Dermis blood vessel endothelial cell (primary cell): ENCODE data around the gene CST9L. TPM values are rescaled to one million over a fixed set of nuclear protein-coding genes. Genes with fewer than 3 reads are reported as not detected.
"Not testable (repeated sequence)": the region's sequence is repeated elsewhere in the genome, so short reads cannot be mapped to it uniquely, and the experiment has no call there.

Experiments used
- DNase-seq: peaks from one replicate; pipeline ENCODE4 v3.0.0; 2010
- total RNA-seq: library from RNA; depleted of rRNA; stranded (reverse); fragments of >200 nt; gene quantifications from 2 replicates; pipeline ENCODE4 v1.2.3, GENCODE V29; 2014

Gene CST9L
- total RNA-seq, 1 donor from 2014 or later = not detected

GRCh38 chr20:23585808-23586734 lies 17.8 kb upstream of the CST9L start:
- no peak for DNase-seq

- no peak for DNase-seq
These were observed 17.1 kb upstream of the CST9L start for GRCh38 chr20:23585449-23585807.

- no peak for DNase-seq
These were observed 16.3 kb upstream of the CST9L start for GRCh38 chr20:23584434-23585199.

- DNase-seq = no peak
These were observed 15.2 kb upstream of the CST9L start for GRCh38 chr20:23583526-23583925.

- DNase-seq = no peak
These were observed 14.0 kb upstream of the CST9L start for GRCh38 chr20:23582293-23582692.

GRCh38 chr20:23581833-23582232 lies 13.5 kb upstream of the CST9L start:
- not testable (repeated sequence) for DNase-seq

GRCh38 chr20:23574977-23575376 lies 6.7 kb upstream of the CST9L start:
- no peak for DNase-seq

- no peak for DNase-seq
These were observed 2.0 kb upstream of the CST9L start for GRCh38 chr20:23570178-23570760.

GRCh38 chr20:23569570-23569969 lies 1.3 kb upstream of the CST9L start:
- no peak for DNase-seq

- DNase-seq = no peak
These were observed 667 bp upstream of the CST9L start for GRCh38 chr20:23568971-23569330.

- no peak for DNase-seq
These were observed 1.9 kb downstream of the CST9L start for GRCh38 chr20:23566199-23566932.

- no peak for DNase-seq
These were observed 2.7 kb downstream of the CST9L start for GRCh38 chr20:23565503-23566045.

- DNase-seq = no peak
These were observed 3.4 kb downstream of the CST9L start for GRCh38 chr20:23564927-23565326.

- DNase-seq = no peak
These were observed 5.5 kb downstream of the CST9L start for GRCh38 chr20:23562721-23563342.

- no peak for DNase-seq
These were observed 13.9 kb downstream of the CST9L start for GRCh38 chr20:23554401-23554800.

- no peak for DNase-seq
These were observed 16.5 kb downstream of the CST9L start for GRCh38 chr20:23551786-23552185.

- no peak for DNase-seq
These were observed 16.9 kb downstream of the CST9L start for GRCh38 chr20:23551383-23551782.

GRCh38 chr20:23550227-23550626 lies 18.1 kb downstream of the CST9L start:
- no peak for DNase-seq

GRCh38 chr20:23548408-23548807 lies 19.9 kb downstream of the CST9L start:
- DNase-seq = no peak

GRCh38 chr20:23547613-23548012 lies 20.7 kb downstream of the CST9L start:
- DNase-seq = no peak

GRCh38 chr20:23546435-23547144 lies 21.7 kb downstream of the CST9L start:
- DNase-seq = no peak
